ENCODE data around the gene KCTD10.
"Not testable (repeated sequence)": the region's sequence is repeated elsewhere in the genome, so short reads cannot be mapped to it uniquely, and the experiment has no call there.

The KCTD10 gene

GRCh38 chr12:109428804-109429203 lies 48.3 kb downstream of the KCTD10 start:
- not testable (repeated sequence) for DNase-seq (ENCODE audit: insufficient read length, low spot score); FAIRE-seq

- peak; percentile 81 for DNase-seq (ENCODE audit: insufficient read length, low spot score)
- no peak for FAIRE-seq
Measured at GRCh38 chr12:109428037-109428629, 49.0 kb downstream of the KCTD10 start.

GRCh38 chr12:109423392-109423791 lies 53.7 kb downstream of the KCTD10 start:
- FAIRE-seq (no peak), DNase-seq (ENCODE audit: insufficient read length, low spot score) (no peak)

- no peak for DNase-seq (ENCODE audit: insufficient read length, low spot score)
- FAIRE-seq: no peak
Measured at GRCh38 chr12:109422251-109422650, 54.8 kb downstream of the KCTD10 start.

- no peak for FAIRE-seq
Measured at GRCh38 chr12:109421355-109422087, 55.6 kb downstream of the KCTD10 start.

GRCh38 chr12:109418848-109419480 lies 58.1 kb downstream of the KCTD10 start:
- no peak for DNase-seq (ENCODE audit: insufficient read length, low spot score)

More at GRCh38 chr12:109421355-109422087, 55.6 kb downstream of the KCTD10 start:
- DNase-seq (ENCODE audit: insufficient read length, low spot score): no peak

GRCh38 chr12:109406147-109406546 lies 71.0 kb downstream of the KCTD10 start:
- DNase-seq (ENCODE audit: insufficient read length, low spot score); FAIRE-seq: not testable (repeated sequence)

More at GRCh38 chr12:109418848-109419480, 58.1 kb downstream of the KCTD10 start:
- no peak for FAIRE-seq

GRCh38 chr12:109404841-109405240 lies 72.3 kb downstream of the KCTD10 start:
- not testable (repeated sequence) for DNase-seq (ENCODE audit: insufficient read length, low spot score); FAIRE-seq

Measured in HTR-8/SVneo (cell line).